DOHH2 (cell line): ENCODE data around the gene NSMCE4A.

Experiments
- H3F3A ChIP-seq: fragments of 200-600 bp; sonication (generic), shearing (Covaris generic); 2 replicates; pipeline ENCODE4 v1.6.0; 2016; ENCODE audit warnings: antibody characterized with exemption, mild to moderate bottlenecking; ENCODE audit not compliant: control insufficient read depth, insufficient read depth
- H3K27ac ChIP-seq: fragments of 200-600 bp; sonication (generic); 2 replicates; pipeline ENCODE4 v1.5.1; 2014; ENCODE audit warnings: low read depth, mild to moderate bottlenecking, low read length, moderate library complexity
- H3K27me3 ChIP-seq: fragments of 200-600 bp; sonication (generic); 2 replicates; pipeline ENCODE4 v1.6.1; 2014; ENCODE audit warnings: mild to moderate bottlenecking, low read length, mixed read lengths; ENCODE audit not compliant: control insufficient read depth
- H3K36me3 ChIP-seq: fragments of 200-600 bp; sonication (generic); 2 replicates; pipeline ENCODE4 v1.6.1; 2014; ENCODE audit warnings: mild to moderate bottlenecking, low read length, moderate library complexity, mixed read lengths; ENCODE audit not compliant: control insufficient read depth
- H3K4me1 ChIP-seq: fragments of 200-600 bp; sonication (generic); 2 replicates; pipeline ENCODE4 v1.6.1; 2014; ENCODE audit warnings: mild to moderate bottlenecking, low read length, mixed read lengths; ENCODE audit not compliant: control insufficient read depth
- H3K4me2 ChIP-seq: fragments of 200-600 bp; sonication (generic); 2 replicates; pipeline ENCODE4 v1.6.0; 2014; ENCODE audit warnings: mild to moderate bottlenecking, low read length, moderate library complexity
- H3K4me3 ChIP-seq: fragments of 200-600 bp; sonication (generic); 2 replicates; pipeline ENCODE4 v1.5.1; 2014; ENCODE audit warnings: mild to moderate bottlenecking, low read length, mixed read lengths
- H3K79me2 ChIP-seq: fragments of 200-600 bp; sonication (generic); 2 replicates; pipeline ENCODE4 v1.6.1; 2014; ENCODE audit warnings: mild to moderate bottlenecking, low read length, mixed read lengths; ENCODE audit not compliant: control insufficient read depth
- H3K9me2 ChIP-seq: fragments of 200-600 bp; sonication (generic); replicated peaks from 2 replicates; pipeline ENCODE4 v1.6.1; 2014; ENCODE audit warnings: mild to moderate bottlenecking, low read length, mixed read lengths; ENCODE audit not compliant: control insufficient read depth
- H3K9me3 ChIP-seq: fragments of 200-600 bp; sonication (generic); 2 replicates; pipeline ENCODE4 v1.6.1; 2014; ENCODE audit warnings: antibody characterized with exemption, low read length, mixed read lengths; ENCODE audit not compliant: control insufficient read depth, insufficient read depth
- H4K20me1 ChIP-seq: fragments of 200-600 bp; sonication (generic); 2 replicates; pipeline ENCODE4 v1.6.0; 2014; ENCODE audit warnings: low read depth, mild to moderate bottlenecking, antibody characterized with exemption, low read length, moderate library complexity; ENCODE audit not compliant: control insufficient read depth, insufficient read depth
- EZH2phosphoT487 ChIP-seq: fragments of 200-600 bp; sonication (generic); IDR thresholded peaks from 2 replicates; pipeline ENCODE4 v1.6.1; 2017; ENCODE audit warnings: borderline replicate concordance, mild to moderate bottlenecking, antibody characterized with exemption, low read length, moderate library complexity, mixed read lengths
- TF ChIP-seq, protein P1 (sequence below): fragments of 200-600 bp; sonication (generic); IDR thresholded peaks from one replicate; pipeline ENCODE4 v1.5.1; 2014; ENCODE audit warnings: antibody characterized with exemption, mild to moderate bottlenecking, low read depth, low read length; ENCODE audit not compliant: poor library complexity, severe bottlenecking

NSMCE4A gene

DNA sequence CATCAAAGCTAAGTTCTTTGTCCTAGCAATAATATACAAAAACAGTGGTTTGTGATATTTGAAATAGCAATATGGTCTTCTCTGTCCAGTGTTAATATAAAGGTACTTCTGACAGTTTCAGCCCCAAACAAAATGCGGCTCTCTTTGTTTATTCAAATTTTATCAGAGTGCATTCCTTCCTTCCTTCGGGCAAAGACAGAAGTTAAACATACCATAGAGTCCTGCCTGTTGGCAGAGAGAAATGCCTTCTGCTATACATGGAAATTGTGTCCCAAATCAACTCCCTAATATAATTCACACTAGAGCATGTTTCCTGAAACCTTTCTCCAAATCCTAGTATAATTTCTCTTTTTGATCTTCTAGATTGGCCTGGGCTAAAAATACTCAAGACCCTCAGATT lies 26.0 kb downstream of the NSMCE4A start:
- Histone ChIP-seq H3K36me3 (no peaks in the 10 kb centered on the region), H3K4me3 (no peak overlapping the region), H3K27ac (no peak overlapping the region), H3K9me2 (no peaks in the 10 kb centered on the region), H3K9me3 (no peaks in the 10 kb centered on the region), H3F3A (peaks cover 3% of the 10 kb centered on the region), H3K4me1 (no peaks in the 10 kb centered on the region), H3K4me2 (no peak overlapping the region), H3K79me2 (no peaks in the 10 kb centered on the region), H4K20me1 (no peaks in the 10 kb centered on the region), H3K27me3 (no peaks in the 10 kb centered on the region)
- TF ChIP-seq, protein P1, sequence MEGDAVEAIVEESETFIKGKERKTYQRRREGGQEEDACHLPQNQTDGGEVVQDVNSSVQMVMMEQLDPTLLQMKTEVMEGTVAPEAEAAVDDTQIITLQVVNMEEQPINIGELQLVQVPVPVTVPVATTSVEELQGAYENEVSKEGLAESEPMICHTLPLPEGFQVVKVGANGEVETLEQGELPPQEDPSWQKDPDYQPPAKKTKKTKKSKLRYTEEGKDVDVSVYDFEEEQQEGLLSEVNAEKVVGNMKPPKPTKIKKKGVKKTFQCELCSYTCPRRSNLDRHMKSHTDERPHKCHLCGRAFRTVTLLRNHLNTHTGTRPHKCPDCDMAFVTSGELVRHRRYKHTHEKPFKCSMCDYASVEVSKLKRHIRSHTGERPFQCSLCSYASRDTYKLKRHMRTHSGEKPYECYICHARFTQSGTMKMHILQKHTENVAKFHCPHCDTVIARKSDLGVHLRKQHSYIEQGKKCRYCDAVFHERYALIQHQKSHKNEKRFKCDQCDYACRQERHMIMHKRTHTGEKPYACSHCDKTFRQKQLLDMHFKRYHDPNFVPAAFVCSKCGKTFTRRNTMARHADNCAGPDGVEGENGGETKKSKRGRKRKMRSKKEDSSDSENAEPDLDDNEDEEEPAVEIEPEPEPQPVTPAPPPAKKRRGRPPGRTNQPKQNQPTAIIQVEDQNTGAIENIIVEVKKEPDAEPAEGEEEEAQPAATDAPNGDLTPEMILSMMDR: no peak
- TF ChIP-seq EZH2phosphoT487: no peak

DNA sequence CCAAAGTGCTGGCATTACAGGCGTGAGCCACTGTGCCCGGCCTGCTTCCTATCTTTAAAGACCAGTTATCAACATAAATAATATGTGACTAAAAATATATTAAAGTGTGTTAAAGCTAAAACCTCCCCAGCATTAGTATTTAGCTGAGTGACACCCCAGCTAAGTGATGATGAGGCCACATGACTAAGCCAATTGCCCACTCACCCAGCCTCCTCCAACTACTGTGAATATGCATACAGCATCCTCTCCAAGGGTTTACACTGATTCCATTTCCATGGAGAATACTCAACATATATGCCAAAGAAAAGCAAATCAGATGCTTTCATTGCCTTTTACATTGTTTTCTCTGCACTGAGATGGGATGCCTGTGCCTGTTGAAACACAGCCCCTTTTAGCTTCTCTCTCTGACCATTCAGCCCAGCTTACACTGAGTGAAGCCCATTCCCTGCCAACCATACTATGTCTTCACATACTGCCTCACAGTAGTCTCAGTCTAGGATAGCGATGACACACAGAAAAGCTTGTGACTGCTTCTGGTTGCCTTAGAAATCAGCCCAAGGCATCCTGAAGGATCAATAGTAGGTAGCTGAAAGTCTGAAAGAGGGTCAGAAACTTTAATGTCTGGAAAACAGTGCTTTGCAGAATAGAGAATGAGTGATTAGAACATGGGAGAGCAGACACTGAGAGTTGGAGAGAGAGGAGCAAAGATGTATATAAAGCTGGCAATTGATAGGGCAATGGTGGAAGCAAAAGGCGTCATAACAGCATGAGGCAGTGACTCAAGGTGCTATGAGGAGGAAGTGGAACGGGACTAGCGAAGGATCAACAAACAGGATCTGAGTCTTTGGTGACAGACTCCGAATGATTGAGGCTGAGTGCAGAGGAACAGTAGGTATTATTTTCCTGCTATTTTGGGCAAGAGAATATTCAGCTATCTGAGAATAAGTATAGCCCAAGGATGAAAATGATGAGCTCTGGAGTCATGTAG lies 27.4 kb downstream of the NSMCE4A start:
- TF ChIP-seq EZH2phosphoT487: no peak
- TF ChIP-seq, protein P1: no peak

DNA sequence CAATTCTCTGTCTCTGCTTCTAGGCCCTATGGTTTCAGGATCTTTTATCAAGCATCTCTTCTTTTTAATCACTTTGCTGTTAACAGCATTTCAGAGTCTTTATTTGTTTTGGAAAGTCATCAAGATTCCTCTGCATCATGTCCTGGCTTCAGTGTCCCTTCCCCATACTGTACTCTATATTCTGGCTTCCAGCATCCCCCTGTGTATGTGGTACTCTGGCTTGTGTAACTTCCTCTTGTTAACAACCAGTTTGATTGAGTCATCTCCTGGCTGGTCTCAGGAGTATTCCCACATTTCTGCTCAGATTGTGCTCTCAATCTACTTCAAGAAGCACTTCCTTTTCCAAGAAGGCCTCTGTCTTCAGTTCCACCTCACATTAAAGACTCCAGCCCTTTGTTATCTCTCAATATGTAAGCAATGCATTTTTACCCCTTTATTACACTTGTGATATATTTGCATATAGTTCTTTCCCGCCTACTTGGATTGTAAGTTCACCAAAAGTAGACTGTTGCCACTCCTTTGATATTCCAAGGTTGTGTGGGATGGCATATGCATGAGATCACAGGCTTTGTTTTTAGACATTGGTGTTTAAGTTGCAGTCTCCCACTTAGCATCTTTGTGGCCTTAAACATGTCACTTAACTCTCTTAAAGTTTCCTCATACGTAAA lies 32.1 kb downstream of the NSMCE4A start:
- H3K9me3 ChIP-seq: no peaks in the 10 kb centered on the region
- H3K4me1 ChIP-seq: no peaks in the 10 kb centered on the region
- no peak overlapping the region for H3K4me2 ChIP-seq
- no peak overlapping the region for H3K27ac ChIP-seq
- H3F3A ChIP-seq: 0 out of 2 replicates have a peak, but pooled peaks cover 3% of the 10 kb centered on the region
- H3K79me2 ChIP-seq: no peaks in the 10 kb centered on the region
- H3K9me2 ChIP-seq: no peaks in the 10 kb centered on the region
- H3K27me3 ChIP-seq: no peaks in the 10 kb centered on the region
- no peaks in the 10 kb centered on the region for H3K36me3 ChIP-seq
- TF ChIP-seq, protein P1: no peak
- no peaks in the 10 kb centered on the region for H4K20me1 ChIP-seq
- no peak overlapping the region for H3K4me3 ChIP-seq

More for the DNA sequence above, 27.4 kb downstream of the NSMCE4A start:
- Histone ChIP-seq H3F3A (peaks cover 5% of the 10 kb centered on the region; the same call in 1 of the 2 replicates), H3K9me2 (no peaks in the 10 kb centered on the region), H3K27ac (no peak overlapping the region), H3K9me3 (no peaks in the 10 kb centered on the region), H3K36me3 (no peaks in the 10 kb centered on the region), H3K4me2 (no peak overlapping the region), H4K20me1 (no peaks in the 10 kb centered on the region), H3K4me3 (no peak overlapping the region), H3K4me1 (no peaks in the 10 kb centered on the region), H3K27me3 (no peaks in the 10 kb centered on the region), H3K79me2 (no peaks in the 10 kb centered on the region)
